ENCODE data around the gene ZNF787.
"Not testable (repeated sequence)": the region's sequence is repeated elsewhere in the genome, so short reads cannot be mapped to it uniquely, and the experiment has no call there.

ZNF787 gene

GRCh38 chr19:56121180-56122167 is at the start of gene ZNF787:
Gene ZNF787 (minus strand): TSS chr19:56121295. CDS start chr19:56103217, 18,078 bp downstream.
- DNase-seq (ENCODE audit: low read depth), result peak; percentile 93

GRCh38 chr19:56170261-56170660 is 49.2 kb upstream of the ZNF787 start:
- DNase-seq (ENCODE audit: low read depth), result no peak

DNA sequence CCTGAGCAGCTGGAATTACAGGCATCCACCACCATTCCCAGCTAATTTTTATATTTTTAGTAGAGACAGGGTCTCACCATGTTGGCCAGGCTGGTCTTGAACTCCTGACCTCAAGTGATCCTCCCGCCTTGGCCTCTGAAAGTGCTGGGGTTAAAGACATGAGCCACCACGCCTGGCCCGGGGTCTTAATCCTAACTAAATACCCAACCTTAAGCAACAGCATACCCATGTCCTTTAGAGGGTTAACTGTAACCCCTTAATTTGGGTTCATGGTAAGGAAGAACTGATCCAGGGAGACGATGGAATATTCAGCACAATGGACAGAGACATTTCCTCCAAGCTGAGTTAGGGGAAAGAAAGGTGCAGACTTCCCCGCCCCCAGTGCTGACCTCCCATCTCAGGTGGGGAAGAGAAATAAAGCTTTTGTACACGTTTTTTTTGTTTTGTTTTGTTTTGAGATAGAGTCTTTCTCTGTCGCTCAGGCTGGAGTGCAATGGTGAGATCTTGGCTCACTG is 46.0 kb upstream of the ZNF787 start:
- DNase-seq (ENCODE audit: low read depth), result no peak

DNA sequence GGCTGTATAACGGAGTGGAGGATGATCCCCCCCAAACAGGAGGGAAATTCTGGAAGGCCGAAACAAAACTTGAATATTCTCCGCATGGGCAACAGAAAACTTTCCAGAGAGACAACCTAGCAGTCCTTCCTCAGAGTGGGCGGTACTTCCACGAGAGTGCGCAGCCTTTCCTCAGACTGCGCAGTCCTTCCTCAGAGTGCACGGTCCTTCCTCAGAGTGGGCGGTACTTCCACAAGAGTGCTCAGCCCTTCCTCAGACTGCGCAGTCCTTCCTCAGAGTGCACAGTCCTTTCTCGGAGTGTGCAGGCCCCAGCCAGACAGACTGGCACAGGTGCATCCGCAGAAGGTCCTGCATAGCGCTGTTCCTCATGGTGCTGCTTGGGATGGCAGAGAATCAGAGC is 42.0 kb upstream of the ZNF787 start:
- DNase-seq (ENCODE audit: low read depth), result no peak

- DNase-seq (ENCODE audit: low read depth), result no peak
Observed at GRCh38 chr19:56162258-56162657, 41.2 kb upstream of the ZNF787 start.

DNA sequence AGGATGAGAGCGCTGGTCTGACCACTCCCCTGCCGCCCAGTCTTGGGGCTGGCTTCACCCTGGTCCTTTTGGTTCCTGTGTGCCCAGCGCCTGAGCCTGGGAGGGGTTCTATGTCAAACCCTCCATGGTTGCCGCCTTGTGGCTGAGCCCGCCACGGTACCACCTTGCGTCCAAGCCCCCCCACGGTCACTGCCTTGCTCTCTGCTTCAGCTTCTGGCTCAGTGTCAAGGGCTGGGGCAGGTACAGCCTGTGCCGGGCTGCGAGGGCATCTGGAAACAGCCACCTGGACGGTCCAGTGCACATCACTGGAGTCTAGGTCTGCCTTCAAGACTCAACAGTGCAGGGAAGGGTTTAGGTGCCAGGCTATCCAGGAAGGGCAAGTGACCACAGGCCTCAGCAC is 40.4 kb upstream of the ZNF787 start:
- no peak for DNase-seq (ENCODE audit: low read depth)

DNA sequence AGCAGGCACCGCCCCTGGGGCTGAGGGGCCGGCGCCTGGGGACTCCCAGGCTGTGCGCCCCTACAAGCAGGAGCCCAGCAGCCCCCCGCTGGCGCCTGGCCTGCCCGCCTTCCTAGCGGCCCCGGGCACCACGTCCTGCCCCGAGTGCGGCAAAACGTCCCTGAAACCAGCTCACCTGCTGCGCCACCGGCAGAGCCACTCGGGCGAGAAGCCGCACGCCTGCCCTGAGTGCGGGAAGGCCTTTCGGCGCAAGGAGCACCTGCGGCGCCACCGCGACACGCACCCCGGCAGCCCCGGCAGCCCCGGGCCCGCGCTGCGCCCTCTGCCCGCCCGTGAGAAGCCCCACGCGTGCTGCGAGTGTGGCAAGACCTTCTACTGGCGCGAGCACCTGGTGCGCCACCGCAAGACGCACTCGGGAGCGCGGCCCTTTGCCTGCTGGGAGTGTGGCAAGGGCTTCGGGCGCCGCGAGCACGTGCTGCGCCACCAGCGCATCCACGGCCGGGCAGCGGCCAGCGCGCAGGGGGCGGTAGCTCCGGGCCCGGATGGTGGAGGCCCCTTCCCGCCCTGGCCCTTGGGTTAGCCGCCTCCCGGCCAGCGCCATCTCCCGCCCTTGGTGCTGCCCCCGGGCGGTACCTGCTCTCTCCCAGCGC is 38.7 kb upstream of the ZNF787 start:
- no peak for DNase-seq (ENCODE audit: low read depth)

DNA sequence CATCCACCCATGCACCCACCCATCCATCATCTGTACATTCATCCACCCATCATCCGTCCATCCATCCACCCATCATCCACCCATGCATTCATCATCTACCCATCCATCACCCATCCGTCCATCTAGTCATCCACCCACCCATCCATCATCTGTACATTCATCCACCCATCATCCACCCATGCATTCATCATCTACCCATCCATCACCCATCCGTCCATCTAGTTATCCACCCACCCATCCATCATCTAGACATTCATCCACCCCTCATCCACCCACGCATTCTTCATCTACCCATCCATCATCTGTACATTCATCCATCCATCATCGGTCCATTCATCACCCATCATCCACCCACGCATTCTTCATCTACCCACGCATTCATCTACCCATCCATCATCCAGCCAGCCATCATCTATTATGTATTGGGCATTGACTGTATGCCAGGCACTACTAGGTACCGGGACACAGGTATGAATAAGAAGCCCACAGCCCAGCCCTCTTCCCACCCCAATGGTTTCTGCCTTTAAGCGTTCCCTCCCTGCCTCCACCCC is 38.0 kb upstream of the ZNF787 start:
- no peak for DNase-seq (ENCODE audit: low read depth)

DNA sequence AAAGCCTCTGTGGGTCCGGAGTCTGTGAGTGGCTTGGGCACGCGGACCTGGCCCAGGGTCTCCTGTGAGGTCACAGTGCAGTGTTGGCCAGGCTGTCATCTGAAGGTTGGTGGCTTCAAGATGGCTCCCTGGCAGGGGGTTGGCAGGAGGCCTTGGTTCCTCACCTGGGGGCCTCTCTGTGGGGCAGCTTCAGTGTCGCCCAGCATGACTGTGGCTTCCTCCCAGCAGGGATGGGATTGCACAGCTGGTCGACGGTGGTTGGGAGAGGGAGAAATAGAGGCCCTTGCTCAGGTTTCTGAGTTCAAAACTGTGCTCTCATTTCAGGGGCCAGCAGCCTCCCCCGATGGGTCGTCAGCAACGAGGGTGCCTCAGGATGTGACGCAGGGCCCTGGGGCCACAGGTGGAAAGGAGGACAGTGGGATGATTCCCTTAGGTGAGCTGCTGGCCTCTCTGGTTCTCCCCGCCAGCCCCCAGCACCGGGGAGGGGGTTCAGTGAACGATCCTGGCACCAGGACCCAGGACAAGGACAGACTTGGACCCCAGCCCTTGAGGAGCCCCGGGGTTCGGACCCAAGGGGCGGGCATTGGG is 37.2 kb upstream of the ZNF787 start:
- no peak for DNase-seq (ENCODE audit: low read depth)

DNA sequence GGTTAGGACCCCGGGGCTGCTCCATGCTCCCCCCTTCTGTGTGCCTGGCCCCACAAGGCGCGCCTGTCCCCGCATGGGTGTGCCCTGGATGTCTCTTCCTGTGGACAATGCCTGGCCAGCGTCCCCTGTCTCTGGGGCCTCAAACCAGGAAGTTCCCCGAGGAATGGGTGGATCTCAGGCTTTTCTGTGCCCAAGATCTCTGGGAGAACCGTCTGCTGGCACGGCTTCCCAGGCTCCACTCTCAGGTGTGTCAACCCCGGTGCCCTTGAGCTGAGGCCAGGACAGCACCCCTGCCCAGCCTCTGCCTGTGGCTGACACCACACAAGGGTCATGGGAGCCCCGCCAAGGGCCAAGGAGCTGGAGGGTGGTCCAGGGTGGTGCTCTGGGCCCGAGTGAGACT is 35.7 kb upstream of the ZNF787 start:
- no peak for DNase-seq (ENCODE audit: low read depth)

DNA sequence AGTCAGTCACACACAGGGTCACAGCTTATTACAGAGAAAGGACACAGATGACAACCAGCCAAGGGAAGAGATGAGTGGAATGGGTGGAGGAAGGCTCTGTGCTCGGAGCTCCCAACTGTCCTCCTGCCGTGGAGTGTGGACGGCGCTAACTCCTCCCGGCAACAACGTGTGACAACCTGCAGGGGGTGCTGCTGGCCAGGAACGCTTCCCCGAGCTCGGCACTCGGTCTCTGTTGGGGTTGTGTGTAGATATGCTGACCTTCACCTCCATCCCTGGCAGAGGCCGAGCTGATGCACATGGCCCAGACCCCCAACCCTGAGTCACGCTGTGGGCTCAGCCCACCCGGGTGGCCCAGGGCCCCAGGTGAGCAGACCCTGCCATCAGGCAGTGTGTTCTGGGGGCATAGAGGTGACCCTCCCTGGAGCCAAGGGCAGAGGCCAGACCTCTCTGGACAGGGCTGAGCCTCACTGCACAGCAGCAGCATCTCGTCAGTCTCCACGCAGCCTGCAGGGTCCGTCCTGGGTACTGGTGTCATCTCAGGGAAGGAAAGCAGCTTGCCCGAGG is 34.1 kb upstream of the ZNF787 start:
- DNase-seq (ENCODE audit: low read depth), result no peak

DNA sequence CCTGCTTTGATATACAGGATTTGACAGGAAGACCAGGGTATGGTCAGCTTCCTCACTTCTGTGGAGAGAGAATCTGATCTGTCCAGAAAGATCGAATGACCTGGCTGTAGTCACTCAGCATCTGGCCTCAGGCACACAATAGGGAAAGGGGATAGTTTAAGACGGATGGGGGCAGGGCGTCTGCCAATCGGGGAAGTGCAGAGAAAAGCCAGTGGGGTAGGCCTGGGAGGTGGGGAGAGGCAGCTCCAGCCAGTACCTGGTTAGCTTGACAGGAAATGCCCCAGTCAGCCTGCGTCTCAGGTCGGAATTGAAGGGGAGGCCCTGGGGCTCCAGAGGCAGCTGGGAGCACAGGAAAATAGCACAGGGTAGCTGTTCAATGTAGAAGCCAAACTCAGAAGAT is 32.4 kb upstream of the ZNF787 start:
- DNase-seq (ENCODE audit: low read depth), result no peak

DNA sequence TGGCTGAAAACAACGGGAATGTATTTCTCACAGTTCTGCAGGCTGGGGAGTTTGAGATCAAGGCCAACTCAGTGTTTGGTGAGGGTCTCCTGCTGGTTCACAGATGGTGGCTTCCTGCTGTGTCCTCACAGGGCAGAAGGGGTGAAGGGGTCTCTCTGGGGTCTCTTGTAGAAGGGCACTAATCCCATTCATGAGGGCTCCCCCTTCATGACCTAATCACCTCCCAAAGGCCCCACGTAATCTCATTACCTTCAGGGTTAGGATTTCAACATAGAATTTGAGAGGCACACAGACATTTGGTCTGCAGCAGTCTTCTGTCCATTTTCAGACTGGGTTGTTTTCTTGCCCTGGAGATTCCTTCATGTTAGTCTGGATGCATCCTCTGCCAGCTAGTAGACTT is 31.5 kb upstream of the ZNF787 start:
- no peak for DNase-seq (ENCODE audit: low read depth)

GRCh38 chr19:56150358-56150757 is 29.3 kb upstream of the ZNF787 start:
- DNase-seq (ENCODE audit: low read depth), result no peak

- no peak for DNase-seq (ENCODE audit: low read depth)
Observed at GRCh38 chr19:56149656-56150038, 28.6 kb upstream of the ZNF787 start.

- not testable (repeated sequence) for DNase-seq (ENCODE audit: low read depth)
Observed at GRCh38 chr19:56148955-56149655, 28.0 kb upstream of the ZNF787 start.

DNA sequence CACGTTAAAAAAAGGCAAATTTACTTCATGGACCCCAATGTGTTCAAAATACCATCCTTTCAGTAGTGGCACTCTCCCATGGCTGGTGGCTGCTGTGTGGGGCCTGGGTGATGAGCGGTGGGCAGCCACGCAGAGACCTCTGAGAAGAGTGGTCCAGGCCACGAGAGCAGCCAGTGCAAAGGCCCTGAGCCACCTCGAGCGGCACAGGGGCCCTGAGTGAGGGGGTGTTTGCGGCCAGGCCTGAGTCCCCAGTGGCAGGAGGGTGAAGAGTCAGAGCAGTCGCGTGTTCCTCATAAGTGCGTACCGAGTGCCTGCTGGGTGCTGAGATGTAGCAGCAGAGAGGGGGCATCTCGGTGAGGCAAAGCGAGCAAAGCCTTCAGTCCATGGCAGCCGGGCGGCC is 27.0 kb upstream of the ZNF787 start:
- no peak for DNase-seq (ENCODE audit: low read depth)

DNA sequence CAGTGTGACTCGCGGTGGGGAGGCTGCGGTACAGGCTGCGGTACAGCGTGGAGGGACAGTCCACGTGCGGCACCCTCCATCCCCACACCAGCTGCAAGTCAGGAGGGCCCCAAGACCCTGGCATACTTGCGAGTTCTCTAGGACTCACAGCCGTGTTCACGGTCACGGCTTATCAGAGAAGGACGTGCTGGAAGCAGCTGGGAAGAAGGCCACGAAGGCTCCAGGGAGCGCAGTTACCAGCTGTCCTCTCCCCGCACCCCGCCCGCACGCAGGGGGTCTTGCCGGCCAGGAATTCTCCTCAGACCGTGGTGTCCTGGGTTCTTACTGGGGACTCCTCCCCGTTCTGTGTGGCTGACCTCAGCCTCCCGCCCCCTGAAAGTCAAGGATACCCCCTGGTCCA is 26.2 kb upstream of the ZNF787 start:
- DNase-seq (ENCODE audit: low read depth), result no peak

GRCh38 chr19:56146904-56147303 is 25.8 kb upstream of the ZNF787 start:
- DNase-seq (ENCODE audit: low read depth), result no peak

- no peak for DNase-seq (ENCODE audit: low read depth)
Observed at GRCh38 chr19:56145698-56146097, 24.6 kb upstream of the ZNF787 start.

DNA sequence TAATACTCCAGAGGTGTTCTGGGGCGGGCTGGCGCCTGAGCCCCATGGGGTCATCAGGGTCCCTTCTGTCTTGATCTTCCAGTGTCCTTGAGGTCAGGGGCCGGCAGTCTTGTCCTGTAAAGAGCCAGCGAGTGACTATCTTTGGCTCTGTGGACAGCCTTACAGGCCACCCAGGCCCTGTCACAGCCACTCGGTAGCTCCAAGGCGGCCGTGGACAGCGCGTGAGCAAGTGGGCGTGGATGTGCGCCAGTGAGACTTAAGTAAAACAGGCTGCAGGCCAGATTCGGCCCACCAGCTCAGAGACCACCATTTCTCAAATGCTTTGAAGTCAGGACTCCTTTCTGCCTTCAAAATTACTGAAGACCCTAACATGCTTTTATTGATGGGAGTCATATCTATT is 23.7 kb upstream of the ZNF787 start:
- no peak for DNase-seq (ENCODE audit: low read depth)

DNA sequence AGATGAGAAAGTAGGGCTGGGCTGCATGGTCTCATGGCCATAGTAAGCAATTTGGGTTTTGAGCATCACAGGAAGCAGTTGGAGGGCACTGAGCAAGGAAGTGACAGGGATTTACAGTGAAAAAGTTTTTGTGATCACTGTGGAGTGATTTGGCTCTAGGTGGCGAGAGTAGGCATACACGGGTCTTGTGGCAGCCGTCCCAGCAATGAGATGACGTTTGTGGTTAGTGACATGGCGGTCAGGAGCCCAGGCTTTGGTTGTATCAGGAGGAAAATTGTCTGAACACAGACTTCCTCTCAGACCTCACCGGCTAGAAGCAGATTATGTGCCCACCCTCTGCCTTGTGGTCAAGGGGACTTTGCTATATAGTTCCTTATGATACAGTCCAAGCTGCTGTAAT is 23.3 kb upstream of the ZNF787 start:
- DNase-seq (ENCODE audit: low read depth), result no peak

Data from stimulated activated CD8-positive, alpha-beta memory T cell treated with anti-CD3 and anti-CD28 coated beads, Interleukin-12 subunit alpha, Interleukin-12 subunit beta, amount 100 ng/mL, for 1 hour (primary cell).